Trophoblast cell (in vitro differentiated cells and primary cell): ENCODE results near the gene UBASH3B.

ENCODE experiments used
- DNase-seq, 2 donors: peaks; one replicate each; pipeline ENCODE4 v3.0.0-alpha.2; 2016
- H2AFZ ChIP-seq: 2 replicates; pipeline ENCODE4 v1.6.1; 2013; ENCODE audit warnings: low read length, moderate library complexity, mild to moderate bottlenecking; ENCODE audit not compliant: insufficient read depth, poor library complexity
- H2AK5ac ChIP-seq: 2 replicates; pipeline ENCODE4 v1.6.1; 2013; ENCODE audit warnings: mild to moderate bottlenecking, low read length
- H2BK120ac ChIP-seq: 2 replicates; pipeline ENCODE4 v1.6.1; 2013; ENCODE audit warnings: low read length, mild to moderate bottlenecking, moderate library complexity; ENCODE audit not compliant: insufficient read depth, poor library complexity
- H2BK12ac ChIP-seq: 2 replicates; pipeline ENCODE4 v1.6.1; 2013; ENCODE audit warnings: mild to moderate bottlenecking, low read length, moderate library complexity
- H2BK5ac ChIP-seq: 2 replicates; pipeline ENCODE4 v1.6.1; 2013; ENCODE audit warnings: low read length, low read depth, moderate library complexity, mild to moderate bottlenecking; ENCODE audit not compliant: poor library complexity
- H3K14ac ChIP-seq: 2 replicates; pipeline ENCODE4 v1.6.1; 2013; ENCODE audit warnings: mild to moderate bottlenecking, low read length
- H3K18ac ChIP-seq: 2 replicates; pipeline ENCODE4 v1.6.1; 2013; ENCODE audit warnings: mild to moderate bottlenecking, low read length
- H3K23ac ChIP-seq: 2 replicates; pipeline ENCODE4 v1.6.1; 2013; ENCODE audit warnings: low read length
- H3K27ac ChIP-seq: 2 replicates; pipeline ENCODE4 v1.5.1; 2013; ENCODE audit warnings: low read depth, mild to moderate bottlenecking, inconsistent platforms, low read length, moderate library complexity
- H3K27me3 ChIP-seq: 2 replicates; pipeline ENCODE4 v1.6.1; 2013; ENCODE audit warnings: inconsistent platforms, mild to moderate bottlenecking, low read length, moderate library complexity; ENCODE audit not compliant: insufficient read depth
- H3K36me3 ChIP-seq, 2 experiments: 1 replicate in 1 of 2; 2 replicates in 1 of 2; pipeline ENCODE4 v1.6.1; 2013; ENCODE audit warnings: low read length in 2 of 2, mild to moderate bottlenecking in 2 of 2, moderate library complexity in 1 of 2; ENCODE audit not compliant: insufficient read depth in 2 of 2, control insufficient read depth in 1 of 2
- H3K4ac ChIP-seq: 2 replicates; pipeline ENCODE4 v1.6.1; 2013; ENCODE audit warnings: low read depth, mild to moderate bottlenecking, low read length, moderate library complexity
- H3K4me1 ChIP-seq, 2 experiments: 1 replicate in 1 of 2; 2 replicates in 1 of 2; pipeline ENCODE4 v1.6.1; 2013; ENCODE audit warnings: low read length in 2 of 2, mild to moderate bottlenecking in 2 of 2, moderate library complexity in 1 of 2; ENCODE audit not compliant: insufficient read depth in 2 of 2, control insufficient read depth in 1 of 2
- H3K4me2 ChIP-seq: 2 replicates; pipeline ENCODE4 v1.6.1; 2013; ENCODE audit warnings: inconsistent platforms, mild to moderate bottlenecking, low read length, moderate library complexity
- H3K4me3 ChIP-seq: 2 replicates; pipeline ENCODE4 v1.5.1; 2013; ENCODE audit warnings: mild to moderate bottlenecking, low read depth, low read length, inconsistent platforms
- H3K79me1 ChIP-seq: one replicate; pipeline ENCODE4 v1.6.1; 2013; ENCODE audit warnings: low read length
- H3K79me2 ChIP-seq: 2 replicates; pipeline ENCODE4 v1.6.1; 2013; ENCODE audit warnings: low read length, mild to moderate bottlenecking; ENCODE audit not compliant: control insufficient read depth, insufficient read depth, poor library complexity
- H3K9ac ChIP-seq: 2 replicates; pipeline ENCODE4 v1.6.1; 2013; ENCODE audit warnings: mild to moderate bottlenecking, low read length
- H3K9me3 ChIP-seq: 2 replicates; pipeline ENCODE4 v1.6.1; 2013; ENCODE audit warnings: low read depth, mild to moderate bottlenecking, control low read depth, inconsistent platforms, low read length; ENCODE audit not compliant: insufficient read depth
- H4K12ac ChIP-seq: 2 replicates; pipeline ENCODE4 v1.6.1; 2013; ENCODE audit warnings: low read depth, mild to moderate bottlenecking, low read length, moderate library complexity
- H4K8ac ChIP-seq: 2 replicates; pipeline ENCODE4 v1.6.1; 2013; ENCODE audit warnings: low read depth, mild to moderate bottlenecking, low read length, moderate library complexity
- H4K91ac ChIP-seq: one replicate; pipeline ENCODE4 v1.6.1; 2013; ENCODE audit warnings: low read depth, mild to moderate bottlenecking, low read length, moderate library complexity
- WGBS: extraction: QIAGEN DNeasy Blood & Tissue Kit; methylation state at CpG from one replicate; pipeline ENCODE4 v1.1.7; 2013; ENCODE audit warnings: missing lambda C conversion rate; ENCODE audit not compliant: insufficient read length, insufficient coverage; ENCODE audit errors: extremely low coverage; 5-methylcytosine and 5-hydroxymethylcytosine counted together

UBASH3B gene

GRCh38 chr11:122734848-122735496, 79.5 kb downstream of the UBASH3B start:
- Histone ChIP-seq H2BK12ac (no peak overlapping the region), H3K18ac (no peak overlapping the region), H2AK5ac (no peak overlapping the region), H3K4ac (no peak overlapping the region), H3K14ac (no peak overlapping the region), H2BK120ac (no peak overlapping the region), H3K27me3 (no peaks in the 10 kb centered on the region), H2BK5ac (no peak overlapping the region), H3K79me1 (peaks cover 18% of the 10 kb centered on the region), H3K23ac (no peak overlapping the region), H4K91ac (no peak overlapping the region), H3K4me3 (no peak overlapping the region), H3K4me2 (no peak overlapping the region), H4K8ac (no peak overlapping the region), H3K4me1 (peaks cover 18 to 26% of the 10 kb centered on the region in 2 experiments), H3K36me3 (peaks cover 4 to 5% of the 10 kb centered on the region in 2 experiments), H3K9ac (no peak overlapping the region), H3K9me3 (no peaks in the 10 kb centered on the region), H2AFZ (no peak overlapping the region), H3K27ac (no peak overlapping the region), H3K79me2 (peaks cover 2% of the 10 kb centered on the region), H4K12ac (no peak overlapping the region)
- no CpG with 5 or more reads among the region's 3 CpGs for WGBS
- no peak for DNase-seq

GRCh38 chr11:122737951-122738693, 82.6 kb downstream of the UBASH3B start:
- H3K23ac ChIP-seq = no peak overlapping the region
- no peak overlapping the region for H4K8ac ChIP-seq
- no peak overlapping the region for H2BK12ac ChIP-seq
- H4K91ac ChIP-seq = no peak overlapping the region
- no peak overlapping the region for H2BK5ac ChIP-seq
- H3K4me3 ChIP-seq = no peak overlapping the region
- no peaks in the 10 kb centered on the region for H3K27me3 ChIP-seq
- no peak overlapping the region for H4K12ac ChIP-seq
- DNase-seq = no peak
- H3K9ac ChIP-seq = no peak overlapping the region
- no peak overlapping the region for H3K4ac ChIP-seq
- peaks cover 2% of the 10 kb centered on the region for H3K79me2 ChIP-seq
- peaks cover 13 to 26% of the 10 kb centered on the region in 2 experiments for H3K4me1 ChIP-seq
- no peak overlapping the region for H2BK120ac ChIP-seq
- H3K36me3 ChIP-seq = peaks cover 0 to 5% of the 10 kb centered on the region in 2 experiments
- H3K14ac ChIP-seq = no peak overlapping the region
- WGBS = no CpG with 5 or more reads among the region's 5 CpGs
- no peak overlapping the region for H3K4me2 ChIP-seq
- H3K18ac ChIP-seq = no peak overlapping the region
- no peak overlapping the region for H3K27ac ChIP-seq
- H2AK5ac ChIP-seq = no peak overlapping the region
- no peaks in the 10 kb centered on the region for H3K9me3 ChIP-seq
- H2AFZ ChIP-seq = no peak overlapping the region
- peaks cover 9% of the 10 kb centered on the region for H3K79me1 ChIP-seq

- H2BK120ac ChIP-seq = peak overlapping the region; percentile 2
- no peaks in the 10 kb centered on the region for H3K9me3 ChIP-seq
- H3K79me1 ChIP-seq = peaks cover 3% of the 10 kb centered on the region
- H4K8ac ChIP-seq = no peak overlapping the region
- H3K27me3 ChIP-seq = no peaks in the 10 kb centered on the region
- no peak overlapping the region for H3K4ac ChIP-seq
- peaks cover 2% of the 10 kb centered on the region for H3K79me2 ChIP-seq
- H2BK12ac ChIP-seq = no peak overlapping the region
- no peak overlapping the region for H4K91ac ChIP-seq
- H3K14ac ChIP-seq = no peak overlapping the region
- H3K36me3 ChIP-seq = peaks cover 0 to 5% of the 10 kb centered on the region in 2 experiments
- no peak overlapping the region for H3K9ac ChIP-seq
- no peak overlapping the region for H4K12ac ChIP-seq
- no peak for DNase-seq
- no peak overlapping the region for H3K4me2 ChIP-seq
- H3K18ac ChIP-seq = no peak overlapping the region
- H3K4me3 ChIP-seq = no peak overlapping the region
- peaks cover 11 to 24% of the 10 kb centered on the region in 2 experiments for H3K4me1 ChIP-seq
- no peak overlapping the region for H2AK5ac ChIP-seq
- peak overlapping the region; percentile 2 for H2BK5ac ChIP-seq
- H3K27ac ChIP-seq = peak overlapping the region; percentile 3
- WGBS = no CpG with 5 or more reads among the region's 12 CpGs
- no peak overlapping the region for H3K23ac ChIP-seq
- no peak overlapping the region for H2AFZ ChIP-seq
Measured at GRCh38 chr11:122741613-122742300, 86.2 kb downstream of the UBASH3B start.

GRCh38 chr11:122742301-122743018, 86.9 kb downstream of the UBASH3B start:
- H4K8ac ChIP-seq = no peak overlapping the region
- no peak overlapping the region for H2BK5ac ChIP-seq
- no CpG with 5 or more reads among the region's 11 CpGs for WGBS
- H2BK120ac ChIP-seq = no peak overlapping the region
- H3K14ac ChIP-seq = no peak overlapping the region
- peaks cover 10 to 21% of the 10 kb centered on the region in 2 experiments for H3K4me1 ChIP-seq
- peaks cover 2% of the 10 kb centered on the region for H3K79me2 ChIP-seq
- no peak overlapping the region for H3K4me2 ChIP-seq
- H3K79me1 ChIP-seq = peaks cover 3% of the 10 kb centered on the region
- no peak overlapping the region for H3K27ac ChIP-seq
- peaks cover 0 to 5% of the 10 kb centered on the region in 2 experiments for H3K36me3 ChIP-seq
- peak overlapping the region; percentile 55 for H4K91ac ChIP-seq
- no peak overlapping the region for H4K12ac ChIP-seq
- no peak overlapping the region for H2BK12ac ChIP-seq
- no peak overlapping the region for H3K4me3 ChIP-seq
- no peak for DNase-seq
- H3K4ac ChIP-seq = peak overlapping the region; percentile 29
- H3K18ac ChIP-seq = peak overlapping the region; percentile 46
- no peak overlapping the region for H3K23ac ChIP-seq
- no peak overlapping the region for H2AK5ac ChIP-seq
- no peaks in the 10 kb centered on the region for H3K27me3 ChIP-seq
- H2AFZ ChIP-seq = no peak overlapping the region
- no peak overlapping the region for H3K9ac ChIP-seq
- H3K9me3 ChIP-seq = no peaks in the 10 kb centered on the region
